NOMO-1 treated with DMSO at 0.1 percent for 48 hours (cell line): ENCODE data around the gene MSL3.

ENCODE experiments used
- DNase-seq: peaks from one replicate; lab custom pipeline; 2025; ENCODE audit not compliant: unreplicated experiment; lab: John Stamatoyannopoulos, UW

The MSL3 gene, protein sequence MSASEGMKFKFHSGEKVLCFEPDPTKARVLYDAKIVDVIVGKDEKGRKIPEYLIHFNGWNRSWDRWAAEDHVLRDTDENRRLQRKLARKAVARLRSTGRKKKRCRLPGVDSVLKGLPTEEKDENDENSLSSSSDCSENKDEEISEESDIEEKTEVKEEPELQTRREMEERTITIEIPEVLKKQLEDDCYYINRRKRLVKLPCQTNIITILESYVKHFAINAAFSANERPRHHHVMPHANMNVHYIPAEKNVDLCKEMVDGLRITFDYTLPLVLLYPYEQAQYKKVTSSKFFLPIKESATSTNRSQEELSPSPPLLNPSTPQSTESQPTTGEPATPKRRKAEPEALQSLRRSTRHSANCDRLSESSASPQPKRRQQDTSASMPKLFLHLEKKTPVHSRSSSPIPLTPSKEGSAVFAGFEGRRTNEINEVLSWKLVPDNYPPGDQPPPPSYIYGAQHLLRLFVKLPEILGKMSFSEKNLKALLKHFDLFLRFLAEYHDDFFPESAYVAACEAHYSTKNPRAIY

GRCh38 chrX:11757719-11758399, at the start of gene MSL3:
Gene MSL3, plus strand, starts transcription at chrX:11758237. Its CDS starts 27 bp downstream, at chrX:11758264.
- DNase-seq = peak; percentile 17

- DNase-seq = no peak
These were observed 35.7 kb upstream of the MSL3 start for GRCh38 chrX:11722304-11722703.

DNA sequence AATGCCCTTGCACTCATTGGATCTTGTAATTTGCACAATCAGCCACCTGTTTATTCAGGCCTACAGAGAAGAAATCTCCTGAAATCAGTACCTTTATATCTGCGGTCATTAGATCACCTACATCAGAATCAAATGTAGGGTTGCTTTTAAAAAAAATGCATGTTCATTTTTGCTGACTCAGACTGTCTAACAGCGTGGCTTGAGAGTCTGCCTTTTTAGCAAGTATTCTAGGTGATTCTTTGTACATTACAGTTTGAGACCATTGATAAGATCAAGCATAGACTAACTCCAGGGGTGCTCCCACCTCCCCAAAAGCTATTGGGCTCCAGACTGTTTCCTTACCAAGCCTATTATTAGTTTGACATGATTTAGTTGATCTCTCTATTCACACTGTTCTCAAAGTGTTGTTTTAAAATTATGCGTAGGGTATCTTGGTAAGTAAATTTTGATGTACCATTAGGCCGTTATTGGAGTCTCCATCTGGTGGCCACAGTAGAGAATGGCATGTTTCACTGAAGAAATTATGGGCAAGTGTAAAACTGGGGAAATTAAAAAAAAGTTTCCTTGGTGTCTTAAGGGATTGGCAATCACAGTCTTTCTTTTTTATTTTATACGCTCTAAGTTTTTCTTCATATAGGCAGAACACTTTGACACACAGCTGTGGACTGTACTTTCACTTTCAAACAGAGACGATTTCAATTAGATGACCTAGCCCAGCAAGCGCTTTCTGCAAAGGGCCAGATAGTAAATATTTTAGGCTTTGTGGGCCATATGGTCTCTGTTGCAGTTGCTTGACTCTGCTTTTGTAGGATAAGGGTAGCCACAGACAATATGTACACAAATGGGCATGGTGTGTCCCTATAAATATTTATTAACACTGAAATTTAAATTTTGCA, 33.7 kb upstream of the MSL3 start:
- no peak for DNase-seq

GRCh38 chrX:11725631-11726442, 32.2 kb upstream of the MSL3 start:
- DNase-seq = no peak

GRCh38 chrX:11728556-11728955, 29.5 kb upstream of the MSL3 start:
- no peak for DNase-seq

DNA sequence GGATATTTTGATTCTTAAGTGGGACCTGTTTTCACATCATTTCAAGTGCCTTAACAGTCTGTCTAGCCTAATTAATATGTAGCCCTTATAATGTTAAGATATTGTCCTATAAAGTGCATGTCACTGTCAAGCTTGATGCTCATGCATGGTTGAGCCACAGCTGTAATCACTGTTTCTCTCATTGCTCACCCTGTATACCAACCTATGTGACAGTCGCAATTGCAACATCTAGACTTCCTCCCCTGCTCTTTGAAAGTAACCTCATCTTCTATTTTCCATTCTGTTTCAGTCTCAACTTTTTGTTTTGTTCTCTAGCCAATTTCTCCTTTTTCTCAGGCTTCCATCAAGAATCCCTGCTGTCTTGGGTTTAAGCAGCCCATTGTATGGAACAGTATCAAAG, 24.4 kb upstream of the MSL3 start:
- DNase-seq = peak; percentile 19

DNA sequence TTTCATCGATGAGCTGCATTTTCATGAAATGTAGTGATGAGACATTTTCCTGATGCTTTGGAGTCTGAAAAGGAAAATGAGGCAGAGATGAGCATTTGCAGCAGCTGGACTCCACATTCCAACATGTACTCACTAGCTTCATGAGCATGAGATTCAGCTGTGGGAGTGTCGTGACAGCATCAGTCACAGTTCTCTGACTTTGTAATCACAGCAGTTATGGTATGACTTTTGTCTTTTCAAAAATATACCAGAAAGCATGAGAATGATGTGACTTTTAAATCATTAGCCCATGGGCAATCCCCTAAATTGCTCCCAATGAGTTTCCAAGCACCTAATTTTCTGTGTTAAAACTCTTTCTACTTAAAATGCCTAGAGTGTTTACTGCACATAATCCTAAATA, 18.3 kb upstream of the MSL3 start:
- no peak for DNase-seq

GRCh38 chrX:11740794-11741193, 17.2 kb upstream of the MSL3 start:
- DNase-seq = no peak

DNA sequence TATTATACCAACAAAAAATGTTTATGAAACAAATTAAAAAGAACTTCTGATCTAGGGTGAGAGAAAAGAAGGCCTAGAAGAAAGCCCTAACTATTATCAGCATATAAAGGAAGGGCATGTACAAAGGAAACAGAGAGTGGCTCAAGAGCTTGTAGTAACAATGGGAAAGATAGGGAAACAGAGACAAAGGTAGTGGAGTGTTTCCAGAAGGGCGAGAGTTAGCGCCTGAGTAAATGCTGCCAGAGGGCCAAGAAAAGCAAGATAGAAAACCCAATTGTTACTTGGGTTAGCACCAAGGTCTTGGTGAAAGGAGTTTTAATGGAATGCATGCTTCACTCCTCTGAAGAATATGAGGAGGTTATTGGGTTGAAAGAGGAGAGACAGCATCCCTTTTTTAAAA, 16.5 kb upstream of the MSL3 start:
- DNase-seq = no peak

DNA sequence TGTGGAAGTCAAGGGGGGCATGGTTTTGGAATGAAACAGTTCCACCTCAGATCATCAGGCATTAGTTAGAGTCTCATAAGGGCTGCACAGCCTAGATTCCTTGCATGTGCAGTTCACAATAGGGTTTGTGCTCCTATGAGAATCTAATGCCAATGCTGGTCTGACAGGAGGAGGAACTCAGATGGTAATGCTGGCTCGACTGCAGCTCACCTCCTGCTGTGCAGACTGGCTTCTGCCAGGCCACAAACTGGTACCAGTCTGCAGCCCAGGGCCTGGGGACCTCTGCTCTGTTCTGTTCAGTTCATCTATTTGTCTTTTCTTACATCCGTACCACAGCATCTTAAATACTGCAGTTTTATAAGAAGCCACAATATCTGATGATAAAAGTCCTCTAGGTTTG, 12.2 kb upstream of the MSL3 start:
- DNase-seq = no peak

DNA sequence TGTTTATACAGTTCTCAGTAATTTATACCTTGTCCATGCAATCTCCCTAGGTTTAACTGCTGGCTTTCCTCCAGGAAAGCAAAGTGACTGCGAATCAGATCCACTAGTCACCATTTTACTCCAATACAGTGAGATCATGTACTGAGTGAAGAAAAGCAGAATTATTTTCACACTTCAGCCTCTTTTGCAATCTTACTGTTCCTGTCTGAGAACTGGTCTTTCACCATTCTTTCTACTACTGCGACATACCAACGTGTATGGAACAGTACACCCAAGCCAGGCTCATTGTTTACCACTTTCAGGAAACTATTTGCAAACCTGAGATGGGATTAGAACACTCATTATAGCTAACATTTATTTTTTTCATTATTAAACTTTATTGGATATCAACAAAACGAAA, 8.0 kb upstream of the MSL3 start:
- DNase-seq = peak; percentile 31

DNA sequence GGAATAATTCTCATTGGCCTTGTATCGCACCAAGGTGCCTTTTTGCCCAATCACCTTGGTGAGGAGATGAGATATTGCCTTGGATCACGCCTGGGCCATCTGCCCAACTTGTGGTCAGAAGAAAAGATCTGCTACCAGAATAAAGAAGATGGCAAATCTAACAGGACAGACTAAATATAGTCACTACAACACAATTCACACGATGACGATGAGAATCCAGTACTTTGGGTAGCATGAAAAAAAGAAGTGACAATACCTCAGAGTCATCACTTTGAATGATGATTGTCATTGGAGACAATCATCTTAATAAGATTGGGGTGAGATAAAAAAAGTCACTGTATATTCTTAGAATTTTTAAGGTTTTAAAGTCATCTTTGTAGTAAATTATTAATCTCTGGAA, 7.3 kb upstream of the MSL3 start:
- DNase-seq = no peak

DNA sequence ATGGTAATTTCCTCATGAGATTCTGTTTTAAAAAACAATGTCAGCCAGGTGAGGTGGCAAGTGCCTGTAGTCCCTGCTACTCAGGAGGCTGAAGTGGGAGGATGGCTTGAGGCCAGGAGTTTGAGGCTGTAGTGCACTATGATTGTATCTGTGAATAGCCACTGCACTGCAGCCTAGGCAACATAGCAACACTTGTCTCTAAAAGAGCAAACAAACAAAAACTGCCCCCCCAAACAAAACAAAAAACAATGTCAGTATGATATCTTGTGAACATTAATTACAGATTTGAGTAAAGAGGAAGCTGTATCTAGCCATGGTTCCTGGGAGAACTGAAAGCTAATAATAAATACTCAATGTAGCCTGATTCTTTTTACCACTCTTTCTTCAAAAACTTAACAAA, 6.8 kb upstream of the MSL3 start:
- no peak for DNase-seq

DNA sequence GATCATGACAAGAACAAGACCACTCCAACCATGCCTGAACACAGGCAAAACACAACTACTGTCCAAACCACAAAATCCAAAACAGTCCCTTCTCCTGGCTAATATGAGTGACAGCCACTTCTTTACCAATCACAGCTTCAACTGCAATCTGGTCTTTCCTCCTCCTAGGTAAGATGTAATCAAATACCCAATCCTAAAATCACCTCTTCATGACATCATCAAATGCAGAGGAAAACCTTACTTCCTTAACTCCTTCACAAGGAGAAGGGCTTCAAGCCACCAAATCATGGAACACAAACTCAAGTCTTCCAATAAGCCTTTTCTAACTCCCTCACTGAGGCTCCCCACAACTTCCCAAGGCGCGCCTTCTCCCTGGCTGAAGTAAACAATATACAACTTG, 4.4 kb upstream of the MSL3 start:
- no peak for DNase-seq

DNA sequence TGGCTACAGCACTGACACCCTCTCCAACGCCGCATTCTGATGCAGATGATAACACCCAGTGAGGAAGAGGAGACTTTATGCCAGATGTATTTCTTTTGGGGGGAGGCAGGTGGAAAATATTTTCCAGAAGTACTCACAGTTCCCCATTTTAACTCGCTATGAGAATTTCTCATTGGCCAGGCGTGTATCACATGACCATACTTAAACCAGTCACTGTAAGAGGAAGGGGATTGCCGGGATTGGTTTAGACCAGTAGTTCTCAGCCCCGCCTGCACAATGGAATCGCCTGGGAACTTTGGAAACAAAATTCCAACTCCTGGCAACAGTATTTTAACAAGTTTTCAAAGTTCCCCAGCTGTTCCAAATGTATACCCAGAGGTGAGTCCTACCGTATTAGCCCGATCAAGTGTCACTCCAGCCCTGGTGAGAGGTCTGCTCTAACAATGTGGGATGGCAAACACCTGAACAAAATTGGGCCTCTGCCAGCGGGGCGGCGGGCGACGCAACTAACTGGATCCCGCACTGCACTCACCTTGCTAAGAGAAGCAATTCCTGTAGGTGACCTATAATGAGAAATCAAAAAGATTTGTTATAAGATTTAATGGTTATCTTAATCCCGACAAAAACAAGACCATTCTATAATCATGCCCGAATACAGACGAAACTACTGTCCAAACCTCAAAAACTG, 2.9 kb upstream of the MSL3 start:
- DNase-seq = no peak

DNA sequence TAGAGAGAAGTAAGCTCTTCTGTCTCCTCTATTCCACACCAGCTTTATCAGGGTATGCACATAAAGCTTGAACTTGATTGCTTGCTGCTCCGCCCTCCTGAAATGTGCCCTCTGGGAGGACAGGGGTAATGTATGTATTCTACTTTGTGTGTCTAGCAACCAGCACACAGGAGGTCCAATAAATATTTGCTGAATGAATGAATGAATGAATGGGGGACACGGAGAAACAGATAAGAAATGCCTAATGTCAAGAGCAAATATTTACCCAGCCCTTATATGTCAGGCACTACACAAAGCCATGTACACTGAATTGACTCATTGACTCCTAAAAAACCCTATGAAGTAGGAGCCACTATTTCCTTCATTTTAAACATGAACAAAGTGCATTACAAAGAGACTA, 2.3 kb upstream of the MSL3 start:
- no peak for DNase-seq

- no peak for DNase-seq
These were observed 1.4 kb upstream of the MSL3 start for GRCh38 chrX:11756354-11757318.

- no peak for DNase-seq
These were observed 679 bp upstream of the MSL3 start for GRCh38 chrX:11757397-11757718.
